ENCODE results near the gene SKAP2. TPM values are rescaled to one million over a fixed set of nuclear protein-coding genes. Genes with fewer than 3 reads are reported as not detected.

SKAP2 gene
- total RNA-seq, 1 experiment from 2014 or later, result 30.7 TPM

GRCh38 chr7:26700893-26701292 lies 163.5 kb downstream of the SKAP2 start:
- Histone ChIP-seq H3K4me3 (replicated peaks in 1 of 2; ENCODE audit: low read depth in 1 of 2, low read length in 2 of 2) (no peak overlapping the region), H3K79me2 (ENCODE audit: insufficient read depth, low read length) (no peaks in the 10 kb centered on the region), H3K4me1 (ENCODE audit: control insufficient read depth in 1 of 2, insufficient read depth in 2 of 2, low read length in 2 of 2) (no peaks in the 10 kb centered on the region), H3K9me2 (ENCODE audit: insufficient read depth) (no peaks in the 10 kb centered on the region), H3K36me3 (ENCODE audit: control insufficient read depth in 1 of 2, insufficient read depth in 2 of 2, low read length in 2 of 2) (no peaks in the 10 kb centered on the region), H3K4me2 (ENCODE audit: low read length) (no peak overlapping the region), H2AFZ (ENCODE audit: low read depth, low read length, poor library complexity, severe bottlenecking) (no peak overlapping the region), H4K20me1 (ENCODE audit: insufficient read depth) (no peaks in the 10 kb centered on the region), H3K9ac (ENCODE audit: low read length) (no peak overlapping the region), H3K27ac (ENCODE audit: low read depth, low read length) (no peak overlapping the region), H3K9me3 (ENCODE audit: control insufficient read depth in 1 of 2, insufficient read depth in 1 of 2, low read depth in 1 of 2, low read length in 2 of 2) (no peaks in the 10 kb centered on the region), H3K27me3 (ENCODE audit: insufficient read depth, low read length) (no peaks in the 10 kb centered on the region)
- intact Hi-C loops (cut with micrococcal nuclease), result no loop called here
- no peak for ATAC-seq
- DNase-seq (ENCODE audit: low read depth, low spot score), result no peak
- RAD21 ChIA-PET (ENCODE audit: low non-redundant PET in 1 of 2, low total read pairs in 2 of 2, uncharacterized antibody in 2 of 2, unreplicated experiment in 2 of 2), result no interaction called here
- no peak for TF ChIP-seq SIN3A (IDR thresholded peaks at IDR 0.05; ENCODE audit: low read depth)
- TF ChIP-seq RAD21 (IDR thresholded peaks at IDR 0.05; ENCODE audit: low read depth), result no peak
- TF ChIP-seq EGR1 (IDR thresholded peaks at IDR 0.05; ENCODE audit: low read depth), result no peak
- no peak for TF ChIP-seq CBX3 (IDR thresholded peaks at IDR 0.05; ENCODE audit: low read depth)
- TF ChIP-seq ZNF274 (IDR thresholded peaks at IDR 0.05; ENCODE audit: low read depth, low read length), result no peak
- TF ChIP-seq TCF7L2 (IDR thresholded peaks at IDR 0.05; ENCODE audit: borderline replicate concordance, extremely low read depth, insufficient read depth, insufficient read length), result no peak
- no peak for TF ChIP-seq ZBTB33 (IDR thresholded peaks at IDR 0.05; ENCODE audit: extremely low read depth, insufficient replicate concordance, low read length)
- no peak for TF ChIP-seq REST (IDR thresholded peaks at IDR 0.05; ENCODE audit: low read depth)
- TF ChIP-seq ZFX (IDR thresholded peaks at IDR 0.05), result no peak
- no peak for TF ChIP-seq ATF3 (IDR thresholded peaks at IDR 0.05)
- TF ChIP-seq MAX (IDR thresholded peaks at IDR 0.05), result no peak
- TF ChIP-seq EZH2phosphoT487 (IDR thresholded peaks at IDR 0.05; ENCODE audit: borderline replicate concordance), result no peak
- TF ChIP-seq CTCF (IDR thresholded peaks at IDR 0.05 in 2 of 3, conservative IDR thresholded peaks at IDR 0.05 in 1 of 3; ENCODE audit: borderline replicate concordance in 1 of 3, insufficient read depth in 1 of 3, low read depth in 2 of 3, low read length in 2 of 3), result no peak
- no peak for TF ChIP-seq SRF (IDR thresholded peaks at IDR 0.05; ENCODE audit: low read depth)
- TF ChIP-seq FOSL1 (IDR thresholded peaks at IDR 0.05; ENCODE audit: low read depth), result no peak
- TF ChIP-seq JUND (IDR thresholded peaks at IDR 0.05), result no peak
- no peak for TF ChIP-seq POLR2A (IDR thresholded peaks at IDR 0.05; ENCODE audit: borderline replicate concordance, extremely low read depth, insufficient read depth, insufficient read length)
- CTCF ChIA-PET, result no interaction called here
- POLR2A ChIA-PET, result no interaction called here
- no TSS peak for BruUV-seq (replicated peaks)
